ENCODE results near the gene TTC28.
"Not testable (repeated sequence)": the region's sequence is repeated elsewhere in the genome, so short reads cannot be mapped to it uniquely, and the experiment has no call there.

The TTC28 gene

DNA sequence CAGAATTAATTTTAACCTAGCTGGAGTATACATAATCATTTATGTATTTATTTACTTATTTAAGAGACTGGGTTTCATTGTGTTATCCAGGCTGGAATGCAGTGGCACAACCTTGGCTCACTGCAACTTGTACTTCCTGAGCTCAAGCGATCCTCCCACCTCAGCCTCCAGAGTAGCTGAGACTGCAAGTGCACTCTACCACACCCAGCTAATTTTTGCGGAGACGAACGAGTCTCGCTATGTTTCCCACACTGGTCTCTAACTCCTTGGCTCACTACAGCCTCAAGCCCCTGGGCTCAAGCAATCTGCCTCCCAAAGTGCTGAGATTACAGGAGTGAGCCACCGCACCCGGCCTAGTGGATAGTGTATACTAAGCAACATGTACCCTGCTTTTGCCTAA, 1.5 kb downstream of the TTC28 start:
- not testable (repeated sequence) for DNase-seq (ENCODE audit: low read depth)

DNA sequence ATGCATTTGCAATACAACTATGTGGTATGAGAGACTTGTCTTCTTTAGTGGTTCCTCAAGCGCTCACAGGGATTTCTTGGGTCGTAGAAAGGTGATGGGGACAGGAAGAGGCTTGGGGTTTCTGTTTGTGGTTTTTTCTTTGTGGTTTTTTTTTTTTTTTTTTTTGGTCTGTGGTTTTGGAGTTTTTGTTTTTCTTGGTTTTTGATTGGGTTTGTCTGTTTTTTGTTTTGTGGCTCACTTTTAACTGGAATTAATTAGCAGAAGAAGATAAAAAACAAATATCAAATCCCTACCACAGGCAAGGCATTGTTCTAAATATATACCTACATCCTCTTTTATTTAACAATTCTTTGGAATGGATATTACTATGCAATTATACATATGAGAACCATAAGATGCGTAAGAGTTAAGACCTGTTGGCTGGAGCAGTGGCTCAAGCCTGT, 5.5 kb downstream of the TTC28 start:
- peak; percentile 44 for DNase-seq (ENCODE audit: low read depth)

DNA sequence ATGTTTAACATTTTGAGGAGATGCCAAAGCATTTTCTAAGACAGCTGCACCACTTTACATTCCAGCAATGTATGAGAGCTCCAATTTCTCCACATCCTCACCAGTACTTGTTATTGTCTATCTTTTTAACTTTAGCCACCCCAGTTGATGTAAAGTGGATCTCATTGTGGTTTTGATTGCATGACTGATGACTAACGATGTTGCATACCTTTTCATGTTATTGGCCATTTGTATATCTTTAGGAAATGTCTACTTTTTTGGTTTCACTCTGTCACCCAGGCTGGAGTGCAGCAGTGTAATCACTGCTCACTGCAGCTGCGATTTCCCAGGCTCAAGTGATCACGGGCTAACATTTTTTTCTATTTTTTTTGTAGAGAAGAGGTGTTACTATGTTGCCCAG, 8.9 kb downstream of the TTC28 start:
- no peak for DNase-seq (ENCODE audit: low read depth)

DNA sequence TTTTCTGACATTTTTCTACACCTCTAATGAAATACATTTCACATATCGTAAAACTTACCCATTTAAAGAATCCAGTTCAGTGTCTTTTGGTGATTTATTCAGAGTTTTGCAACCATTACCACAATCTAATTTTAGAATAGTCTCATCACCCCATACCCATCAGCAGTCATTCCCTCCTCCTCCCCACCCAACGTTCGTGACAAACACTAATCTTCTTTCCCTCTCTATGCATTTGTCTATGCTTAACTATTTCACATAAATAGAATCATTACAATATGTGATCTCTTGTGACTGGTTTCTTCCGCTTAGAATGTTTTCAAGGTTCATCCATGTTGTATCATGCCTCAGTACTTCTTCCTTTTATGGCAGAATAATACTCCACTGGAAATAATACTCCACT, 9.5 kb downstream of the TTC28 start:
- DNase-seq (ENCODE audit: low read depth): no peak

DNA sequence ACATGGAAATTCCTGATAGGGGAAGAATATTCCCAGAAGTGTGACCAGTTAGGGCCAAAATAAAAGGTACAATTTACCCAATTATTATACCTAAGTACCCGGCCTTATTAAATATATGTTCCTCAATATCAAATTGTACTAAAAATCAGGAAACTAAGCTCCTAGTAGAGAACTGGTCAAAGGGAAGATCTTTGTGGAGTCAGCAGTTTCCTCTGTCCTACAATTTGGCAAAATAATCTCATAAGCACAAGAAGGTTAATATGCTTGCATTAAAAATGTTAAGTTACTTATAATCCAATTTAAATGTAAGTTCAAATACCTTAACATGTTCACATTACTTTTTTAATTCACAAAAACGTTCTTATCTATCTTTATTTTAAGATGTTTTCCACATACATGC, 10.3 kb downstream of the TTC28 start:
- DNase-seq (ENCODE audit: low read depth): no peak

DNA sequence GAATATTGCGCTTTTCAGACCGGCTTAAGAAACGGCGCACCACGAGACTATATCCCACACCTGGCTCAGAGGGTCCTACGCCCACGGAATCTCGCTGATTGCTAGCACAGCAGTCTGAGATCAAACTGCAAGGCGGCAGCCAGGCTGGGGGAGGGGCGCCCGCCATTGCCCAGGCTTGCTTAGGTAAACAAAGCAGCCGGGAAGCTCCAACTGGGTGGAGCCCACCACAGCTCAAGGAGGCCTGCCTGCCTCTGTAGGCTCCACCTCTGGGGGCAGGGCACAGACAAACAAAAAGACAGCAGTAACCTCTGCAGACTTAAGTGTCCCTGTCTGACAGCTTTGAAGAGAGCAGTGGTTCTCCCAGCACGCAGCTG, 16.1 kb downstream of the TTC28 start:
- not testable (repeated sequence) for DNase-seq (ENCODE audit: low read depth)

DNA sequence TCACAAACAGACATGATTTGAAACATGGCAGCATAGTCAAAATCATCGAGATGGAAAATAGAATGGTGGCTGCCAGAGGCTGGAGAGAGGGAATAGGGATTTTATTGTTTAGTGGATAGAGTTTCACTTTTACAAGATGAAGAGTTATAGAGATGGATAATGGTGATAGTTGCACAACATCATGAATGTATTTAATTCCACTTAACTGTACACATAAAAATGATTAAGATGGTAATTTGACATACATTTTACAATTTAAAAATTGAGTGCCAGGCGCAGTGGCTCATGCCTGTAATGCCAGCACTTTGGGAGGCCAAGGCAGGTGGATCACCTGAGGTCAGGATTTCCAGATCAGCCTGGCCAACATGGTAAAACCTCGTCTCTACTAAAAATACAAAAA, 21.2 kb downstream of the TTC28 start:
- no peak for DNase-seq (ENCODE audit: low read depth)

DNA sequence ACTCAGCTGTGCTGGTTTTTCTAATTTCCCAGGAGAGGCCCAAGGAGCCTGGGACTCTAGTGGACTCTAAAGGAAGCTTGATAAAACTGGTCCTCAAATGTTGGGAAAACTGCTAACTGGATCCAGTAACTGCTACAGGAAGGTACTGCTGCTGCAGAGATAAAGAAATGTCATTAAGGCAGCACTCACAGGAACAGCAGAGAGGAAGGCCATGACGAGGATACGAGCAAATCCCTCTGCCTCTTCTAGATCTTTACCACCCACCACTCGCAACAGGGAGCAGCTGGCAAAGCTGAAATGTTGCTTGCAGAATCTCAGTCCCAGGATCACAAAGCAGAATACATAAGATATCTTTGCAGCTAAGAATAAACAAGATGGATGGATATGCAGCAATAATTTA, 23.5 kb downstream of the TTC28 start:
- DNase-seq (ENCODE audit: low read depth): no peak

DNA sequence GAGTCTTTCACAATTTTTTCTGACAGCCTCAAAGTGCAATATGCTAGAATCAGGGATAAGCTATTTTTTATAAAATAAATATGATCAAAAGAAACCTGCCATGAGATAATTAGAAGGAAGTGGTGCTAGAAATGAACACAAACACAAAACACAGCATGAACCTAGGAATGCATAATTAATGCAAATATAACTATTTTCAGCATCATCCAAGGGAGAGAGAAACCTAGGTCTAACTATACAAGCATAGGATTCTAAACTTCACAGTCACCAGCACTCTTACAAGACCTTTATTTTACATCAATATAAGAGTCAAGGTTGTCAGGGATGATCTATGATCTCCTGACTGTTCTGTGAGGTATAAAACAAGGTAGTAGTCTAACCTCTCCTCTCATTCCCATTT, 29.2 kb downstream of the TTC28 start:
- no peak for DNase-seq (ENCODE audit: low read depth)

DNA sequence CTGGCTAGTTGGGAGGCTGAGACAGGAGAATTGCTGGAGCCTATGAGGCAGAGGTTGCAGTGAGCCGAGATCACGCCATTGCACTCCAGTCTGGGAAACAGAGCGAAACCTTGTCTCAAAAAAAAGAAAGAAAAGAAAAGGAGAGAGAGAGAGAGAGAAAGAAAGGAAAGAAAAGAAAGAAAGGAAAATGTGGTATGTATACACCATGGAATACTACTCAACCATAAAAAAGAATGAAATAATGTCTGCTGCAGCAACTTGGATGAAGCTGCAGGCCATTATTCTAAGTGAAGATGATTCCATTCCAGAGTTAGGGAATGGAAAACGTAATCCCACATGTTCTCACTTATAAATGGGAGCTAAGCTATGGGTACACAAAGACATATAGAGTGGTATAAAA, 30.8 kb downstream of the TTC28 start:
- no peak for DNase-seq (ENCODE audit: low read depth)

DNA sequence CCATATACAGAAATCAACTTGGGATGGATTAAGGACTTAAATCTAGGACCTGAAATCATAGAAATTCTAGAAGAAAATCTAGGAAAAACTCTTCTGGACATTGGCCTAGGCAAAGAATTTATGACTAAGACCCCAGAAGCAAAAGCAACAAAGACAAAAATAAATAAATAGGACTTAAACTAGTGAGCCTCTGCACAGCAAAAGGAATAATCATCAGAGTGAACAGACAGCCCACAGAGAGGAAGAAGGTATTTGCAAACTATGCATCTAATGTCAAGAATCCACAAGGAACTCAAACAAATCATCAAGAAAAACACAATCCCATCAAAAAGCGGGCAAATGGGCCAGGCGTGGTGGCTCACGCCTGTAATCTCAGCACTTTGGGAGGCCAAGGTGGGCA, 32.4 kb downstream of the TTC28 start:
- DNase-seq (ENCODE audit: low read depth): no peak

DNA sequence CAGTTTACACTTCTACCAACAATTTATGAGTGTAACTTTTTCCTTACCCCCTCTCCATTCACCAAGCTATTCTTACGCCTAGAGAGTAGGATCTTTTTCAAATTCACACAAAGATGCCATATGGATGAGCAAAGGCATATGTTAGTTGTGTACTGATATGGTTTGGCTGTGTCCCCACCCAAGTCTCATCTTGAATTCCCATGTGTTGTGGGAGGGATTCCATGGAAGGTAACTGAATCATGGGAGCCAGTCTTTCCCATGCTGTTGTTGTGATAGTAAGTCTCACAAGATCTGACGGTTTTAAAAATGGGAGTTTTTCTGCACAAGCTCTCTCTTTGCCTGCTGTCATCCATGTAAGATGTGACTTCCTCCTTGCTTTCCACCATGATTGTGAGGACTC, 40.3 kb downstream of the TTC28 start:
- no peak for DNase-seq (ENCODE audit: low read depth)

DNA sequence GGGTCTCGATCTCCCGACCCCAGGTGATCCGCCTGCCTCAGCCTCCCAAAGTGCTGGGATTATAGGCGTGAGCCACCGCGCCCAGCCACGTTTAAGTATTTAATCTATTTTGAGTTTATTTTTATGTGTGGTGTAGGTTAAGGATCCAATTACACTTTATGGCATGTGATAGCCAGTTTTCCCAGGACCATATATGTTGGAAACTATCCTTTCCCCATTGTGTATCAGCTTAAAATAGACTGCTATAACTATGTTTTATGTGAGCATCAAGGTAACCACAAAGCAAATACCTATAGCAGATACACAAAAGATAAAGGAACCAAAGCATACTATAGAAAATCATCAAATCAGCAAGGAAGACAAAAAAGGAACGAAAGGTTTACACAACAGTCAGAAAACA, 42.4 kb downstream of the TTC28 start:
- DNase-seq (ENCODE audit: low read depth): no peak

DNA sequence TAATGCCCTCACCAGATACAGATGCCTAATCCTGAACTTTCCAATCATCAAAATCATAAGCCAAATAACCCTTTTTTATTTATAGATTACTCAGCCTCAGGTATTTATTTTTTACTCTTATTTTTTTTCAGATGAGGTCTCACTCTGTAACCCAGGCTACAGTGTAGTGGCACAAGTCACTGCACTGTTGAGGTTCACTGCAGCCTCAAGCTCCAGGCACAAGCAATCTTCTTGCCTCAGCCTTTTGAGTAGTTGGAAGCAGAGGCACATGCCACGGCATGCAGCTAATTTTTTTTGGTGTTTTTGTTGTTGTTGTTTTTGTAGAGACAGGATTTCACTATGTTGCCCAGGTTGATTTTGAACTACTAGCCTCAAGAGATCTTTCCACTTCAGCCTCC, 49.5 kb downstream of the TTC28 start:
- no peak for DNase-seq (ENCODE audit: low read depth)

DNA sequence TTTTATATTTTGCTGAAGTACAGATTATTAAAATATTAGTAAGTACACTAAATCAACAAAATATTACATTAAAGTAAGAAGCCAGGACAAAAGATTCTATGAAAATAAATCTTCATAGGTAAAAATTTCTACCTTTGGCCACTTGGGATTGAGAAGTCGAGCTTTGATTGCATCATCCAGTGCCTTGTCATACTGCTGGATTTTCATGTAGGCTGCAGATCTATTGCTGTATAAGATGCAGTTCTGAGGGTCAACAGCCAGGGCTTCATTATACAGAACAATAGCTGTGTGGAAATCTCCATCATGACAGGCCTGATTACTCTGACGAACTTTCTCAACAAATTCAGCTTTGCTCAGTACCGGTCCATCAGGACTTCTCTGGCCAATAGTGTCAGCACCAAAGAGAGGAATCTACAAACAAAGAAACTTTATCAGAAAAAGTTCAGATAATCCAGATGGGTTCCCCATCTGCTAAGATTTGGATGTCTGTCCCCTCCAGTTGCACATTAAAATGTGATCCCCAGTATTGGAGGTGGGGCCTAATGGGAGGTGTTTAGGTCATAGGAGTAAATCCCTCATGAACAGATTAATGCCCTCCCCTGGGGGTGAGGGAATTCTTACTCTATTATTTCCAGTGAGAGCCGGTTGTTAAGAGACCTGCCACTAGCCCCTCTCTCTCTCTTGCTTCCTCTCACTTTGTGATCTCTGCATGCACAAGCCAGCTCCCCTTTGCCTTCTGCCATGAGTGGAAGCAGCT, 50.0 kb downstream of the TTC28 start:
- no peak for DNase-seq (ENCODE audit: low read depth)

DNA sequence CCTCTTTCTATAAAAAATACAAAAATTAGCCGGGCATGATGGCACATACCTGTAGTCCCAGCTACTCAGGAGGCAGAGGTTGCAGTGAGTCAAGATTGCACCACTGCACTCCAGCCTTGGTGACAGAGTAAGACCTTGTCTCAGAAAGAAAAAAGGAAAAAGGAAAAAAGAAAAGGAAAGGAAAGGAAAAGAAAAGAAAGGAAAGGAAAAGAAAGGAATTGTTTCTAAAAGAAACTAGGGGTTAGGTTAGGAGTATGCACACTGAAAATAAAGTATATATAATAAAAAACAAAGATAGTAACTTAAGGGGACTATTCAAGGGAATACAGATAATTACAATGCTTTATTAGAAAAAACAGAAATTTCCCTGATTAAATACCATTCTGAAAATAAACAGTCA, 50.9 kb downstream of the TTC28 start:
- no peak for DNase-seq (ENCODE audit: low read depth)

DNA sequence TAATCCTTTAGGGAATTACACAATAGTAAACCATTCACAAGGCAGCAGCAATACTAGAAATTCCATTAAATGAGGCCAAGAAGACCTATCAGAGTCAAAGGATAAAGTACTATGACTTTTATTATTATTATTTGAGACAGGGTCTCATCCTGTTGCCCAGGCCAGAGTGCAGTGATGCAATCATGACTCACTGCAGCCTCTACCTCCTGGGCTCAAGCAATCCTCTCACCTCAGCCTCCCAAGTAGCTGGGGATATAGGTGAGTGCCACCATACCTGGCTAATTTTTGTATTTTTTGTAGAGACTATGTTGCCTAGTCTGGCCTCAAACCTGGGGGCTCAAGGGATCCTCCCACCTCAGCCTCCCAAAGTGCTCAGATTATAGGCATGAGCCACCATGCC, 51.8 kb downstream of the TTC28 start:
- peak; percentile 26 for DNase-seq (ENCODE audit: low read depth)

DNA sequence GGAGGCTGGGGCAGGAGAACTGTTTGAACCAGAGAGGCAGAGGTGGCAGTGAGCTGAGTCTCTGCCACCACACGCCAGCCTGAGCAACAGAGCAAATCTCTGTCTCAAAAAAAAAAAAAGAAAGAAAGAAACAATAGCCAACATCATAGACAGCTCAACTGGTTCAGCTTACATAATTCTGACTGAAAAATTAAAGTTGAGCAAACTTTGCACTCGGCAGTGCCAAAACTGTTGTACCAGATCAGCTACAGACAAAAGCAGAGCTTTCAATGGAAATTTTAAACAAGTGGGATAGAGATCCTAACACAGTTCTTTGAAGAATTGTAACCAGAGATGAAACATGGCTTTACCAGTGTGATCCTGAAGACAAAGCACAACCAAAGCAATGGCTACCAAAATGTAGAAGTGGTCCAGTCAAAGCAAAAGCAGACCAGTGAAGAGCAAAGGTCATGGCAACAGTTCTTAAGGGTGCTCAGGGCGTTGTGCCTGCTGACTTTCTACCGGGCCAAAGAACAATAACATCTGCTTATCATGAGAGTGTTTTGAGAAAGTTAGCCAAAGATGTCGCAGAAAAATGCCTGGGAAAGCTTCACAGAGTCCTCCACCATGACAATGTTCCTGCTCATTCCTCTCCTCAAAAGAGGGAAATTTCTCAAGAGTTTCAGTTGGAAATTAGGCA, 59.3 kb downstream of the TTC28 start:
- DNase-seq (ENCODE audit: low read depth): peak; percentile 2

DNA sequence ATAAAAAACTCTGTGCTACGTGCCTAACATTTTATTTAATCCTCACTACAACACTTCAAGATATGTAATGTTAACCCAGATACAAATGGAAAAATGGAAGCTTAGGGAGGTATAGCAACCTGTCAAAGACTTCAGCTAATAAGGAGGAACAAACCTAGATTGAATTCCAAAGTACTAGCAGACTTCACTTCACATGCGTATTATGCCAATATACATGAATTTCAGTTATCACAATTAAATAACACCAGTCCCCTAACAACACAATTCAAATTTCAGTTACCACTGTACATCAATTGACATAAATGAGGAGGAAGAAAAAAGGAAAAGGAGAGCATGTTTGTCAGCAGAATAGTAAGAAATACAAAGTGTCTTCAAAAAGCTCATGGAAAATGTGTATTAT, 60.4 kb downstream of the TTC28 start:
- no peak for DNase-seq (ENCODE audit: low read depth)

DNA sequence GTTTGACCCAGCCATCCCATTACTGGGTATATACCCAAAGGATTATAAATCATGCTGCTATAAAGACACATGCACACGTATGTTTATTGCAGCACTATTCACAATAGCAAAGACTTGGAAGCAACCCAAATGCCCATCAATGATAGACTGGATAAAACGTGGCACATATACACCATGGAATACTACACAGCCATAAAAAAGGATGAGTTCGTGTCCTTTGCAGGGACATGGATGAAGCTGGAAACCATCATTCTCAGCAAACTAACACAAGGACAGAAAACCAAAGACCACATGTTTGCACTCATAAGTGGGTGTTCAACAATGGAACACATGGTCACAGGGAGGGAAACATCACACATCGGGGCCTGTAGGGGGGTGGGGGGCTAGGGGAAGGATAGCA, 64.2 kb downstream of the TTC28 start:
- not testable (repeated sequence) for DNase-seq (ENCODE audit: low read depth)

DNA sequence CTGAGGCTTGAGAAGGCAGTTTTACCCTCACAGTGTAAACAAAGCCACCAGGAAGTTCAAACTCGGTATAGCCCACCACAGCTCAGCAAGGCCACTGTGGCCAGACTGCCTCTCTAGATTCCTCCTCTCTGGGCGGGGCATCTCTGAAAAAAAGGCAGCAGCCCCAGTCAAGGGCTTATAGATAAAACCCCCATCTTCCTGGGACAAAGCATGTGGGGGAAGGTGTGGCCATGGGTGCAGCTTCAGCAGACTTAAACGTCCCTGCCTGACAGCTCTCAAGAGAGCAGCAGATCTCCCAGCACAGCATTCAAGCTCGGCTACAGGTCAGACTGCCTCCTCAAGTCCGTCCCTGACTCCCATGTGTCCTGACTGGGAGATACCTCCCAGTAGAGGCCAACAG, 69.7 kb downstream of the TTC28 start:
- no peak for DNase-seq (ENCODE audit: low read depth)

DNA sequence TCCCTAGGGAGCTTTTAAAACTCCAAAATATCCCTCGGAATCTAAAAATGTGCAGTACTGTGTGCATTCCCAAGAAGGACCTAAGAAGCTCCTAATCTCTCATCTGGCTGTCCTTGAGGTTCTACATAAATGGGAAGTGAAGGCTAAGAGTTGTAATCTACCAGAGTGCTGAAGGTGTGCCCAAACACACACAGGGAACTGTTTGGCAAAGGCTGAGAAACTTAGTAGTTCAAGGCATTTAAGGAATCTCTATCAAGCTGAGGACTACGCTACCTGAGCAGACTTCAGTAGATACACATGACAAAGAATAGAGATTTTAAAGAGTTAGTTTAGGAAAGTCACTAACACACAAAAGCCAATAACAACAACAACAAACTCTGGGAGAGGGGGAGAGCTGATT, 71.1 kb downstream of the TTC28 start:
- DNase-seq (ENCODE audit: low read depth): no peak

DNA sequence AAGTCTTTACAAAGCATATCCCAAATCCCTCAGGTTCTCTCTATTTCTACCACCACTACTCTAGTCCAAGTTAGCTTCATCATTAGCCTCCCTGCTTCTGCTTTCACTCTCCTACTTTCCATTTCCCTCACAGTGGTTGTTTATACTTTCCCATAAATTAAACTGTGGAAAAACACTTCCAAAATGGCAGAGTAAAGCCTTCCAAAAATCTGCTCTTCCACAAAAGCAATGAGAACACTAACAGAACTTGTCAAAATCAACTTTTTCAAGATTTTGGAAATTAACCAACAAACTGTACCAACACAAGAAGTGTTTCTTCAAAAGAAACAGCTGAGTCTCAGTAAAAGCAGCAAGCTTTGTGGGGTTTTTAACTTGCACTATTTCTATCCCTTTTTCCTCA, 71.8 kb downstream of the TTC28 start:
- DNase-seq (ENCODE audit: low read depth): no peak

Data from fibroblast of gingiva (primary cell).